ENCODE results near the gene BTNL2.

The BTNL2 gene

GRCh38 chr6:32406857-32407256 is at the start of gene BTNL2:
Gene BTNL2, minus strand, starts transcription at chr6:32407181. Its CDS starts 58 bp downstream, at chr6:32407123.
- Histone ChIP-seq H3K36me3 (ENCODE audit: control insufficient read depth in 2 of 2, insufficient read depth in 1 of 2, low read length in 2 of 2) (no peaks in the 10 kb centered on the region), H3K27ac (ENCODE audit: extremely low read depth, low read depth, low read length) (no peak within 1 kb of the TSS), H3K4me3 (ENCODE audit: low read depth, low read length) (no peak within 1 kb of the TSS), H3K4me1 (ENCODE audit: control insufficient read depth, insufficient read depth, low read length) (no peaks in the 10 kb centered on the region), H3K9me3 (ENCODE audit: control insufficient read depth, insufficient read depth, low read depth, low read length) (no peaks in the 10 kb centered on the region)
- CTCF ChIA-PET: interaction anchor here (0.7 to 1.8 kb wide), 4 partner anchors 10 to 541 kb away, joined by 3 to 5 read pairs (median 4); no protein-coding TSS in a partner anchor
- POLR2A ChIA-PET: no interaction called here
- TF ChIP-seq ZBTB49 (tag by site-specific recombination; IDR thresholded peaks at IDR 0.05; ENCODE audit: low read depth) (no peak), PRDM6 (tag by site-specific recombination; IDR thresholded peaks at IDR 0.05) (no peak)

- Histone ChIP-seq H3K4me1 (ENCODE audit: control insufficient read depth, insufficient read depth, low read length) (no peaks in the 10 kb centered on the region), H3K36me3 (ENCODE audit: control insufficient read depth in 2 of 2, insufficient read depth in 1 of 2, low read length in 2 of 2) (no peaks in the 10 kb centered on the region), H3K9me3 (ENCODE audit: control insufficient read depth, insufficient read depth, low read depth, low read length) (no peaks in the 10 kb centered on the region), H3K27ac (ENCODE audit: extremely low read depth, low read depth, low read length) (no peak overlapping the region), H3K4me3 (ENCODE audit: low read depth, low read length) (no peak overlapping the region)
- ChIA-PET POLR2A (no interaction called here), CTCF (interaction anchor here (0.9 kb wide), 1 partner anchor 14 kb away, joined by 3 read pairs; no protein-coding TSS in a partner anchor)
- TF ChIP-seq ZNF585B (tag by site-specific recombination; IDR thresholded peaks at IDR 0.05) (no peak), PRDM1 (tag by site-specific recombination; IDR thresholded peaks at IDR 0.05) (peak; percentile 77), ZNF202 (tag by site-specific recombination; IDR thresholded peaks at IDR 0.05; ENCODE audit: borderline replicate concordance) (no peak), PATZ1 (tag by site-specific recombination; IDR thresholded peaks at IDR 0.05) (no peak), ZNF354C (tag by site-specific recombination; IDR thresholded peaks at IDR 0.05; ENCODE audit: borderline replicate concordance, low read depth) (0 out of 2 replicates have a peak, but pooled peaks have one; percentile 22), ZNF366 (tag by site-specific recombination; conservative IDR thresholded peaks at IDR 0.05) (peak; percentile 96), ZNF473 (tag by site-specific recombination; IDR thresholded peaks at IDR 0.05) (0 out of 2 replicates have a peak, but pooled peaks have one; percentile 26), ZNF311 (tag by site-specific recombination; IDR thresholded peaks at IDR 0.05; ENCODE audit: borderline replicate concordance) (0 out of 2 replicates have a peak, but pooled peaks have one; percentile 17), SP3 (tag by site-specific recombination; IDR thresholded peaks at IDR 0.05) (no peak)
These were observed 42.2 kb upstream of the BTNL2 start for GRCh38 chr6:32449088-32449736.

GRCh38 chr6:32447932-32448331 is 41.0 kb upstream of the BTNL2 start:
- Histone ChIP-seq H3K4me3 (ENCODE audit: low read depth, low read length) (no peak overlapping the region), H3K27ac (ENCODE audit: extremely low read depth, low read depth, low read length) (no peak overlapping the region), H3K9me3 (ENCODE audit: control insufficient read depth, insufficient read depth, low read depth, low read length) (no peaks in the 10 kb centered on the region), H3K36me3 (ENCODE audit: control insufficient read depth in 2 of 2, insufficient read depth in 1 of 2, low read length in 2 of 2) (no peaks in the 10 kb centered on the region), H3K4me1 (ENCODE audit: control insufficient read depth, insufficient read depth, low read length) (no peaks in the 10 kb centered on the region)
- no peak for TF ChIP-seq ZNF146 (tag by site-specific recombination; IDR thresholded peaks at IDR 0.05)
- no peak for TF ChIP-seq ZNF560 (tag by site-specific recombination; IDR thresholded peaks at IDR 0.05; ENCODE audit: borderline replicate concordance)
- no peak for TF ChIP-seq ZNF701 (tag by site-specific recombination; IDR thresholded peaks at IDR 0.05)
- TF ChIP-seq ZNF449 (tag by site-specific recombination; IDR thresholded peaks at IDR 0.05): no peak
- TF ChIP-seq ZNF837 (tag by site-specific recombination; IDR thresholded peaks at IDR 0.05): no peak
- TF ChIP-seq ZNF157 (tag by site-specific recombination; IDR thresholded peaks at IDR 0.05): no peak
- TF ChIP-seq ZNF768 (tag by site-specific recombination; IDR thresholded peaks at IDR 0.05): no peak
- TF ChIP-seq ZNF521 (tag by site-specific recombination; IDR thresholded peaks at IDR 0.05): no peak
- TF ChIP-seq PRDM4 (tag by site-specific recombination; IDR thresholded peaks at IDR 0.05): no peak
- POLR2A ChIA-PET: no interaction called here
- CTCF ChIA-PET: interaction anchor here (0.6 to 1.3 kb wide), 4 partner anchors 15 to 390 kb away, joined by 3 read pairs; partner anchors contain the start of gene TAP2

Measured in HEK293 (cell line).